Keratinocyte (primary cell): ENCODE data around the gene DGKH. TPM values are rescaled to one million over a fixed set of nuclear protein-coding genes. Genes with fewer than 3 reads are reported as not detected.

Experiments used
- DNase-seq: peaks from one replicate; pipeline ENCODE4 v3.0.0-alpha.2; 2011; ENCODE audit warnings: low read depth, missing footprints, low spot score
- FAIRE-seq: peaks from 2 replicates; lab custom pipeline; 2011; peaks lifted over from hg19 to GRCh38; lab: Jason Lieb, UNC
- H2AFZ ChIP-seq: 2 replicates; pipeline ENCODE4 v1.6.0; 2012; ENCODE audit warnings: low read length, control low read depth, inconsistent platforms; ENCODE audit not compliant: control insufficient read depth
- H3K27ac ChIP-seq: 2 replicates; pipeline ENCODE4 v1.5.1; 2011; ENCODE audit warnings: low read length; ENCODE audit not compliant: control insufficient read depth, insufficient read depth
- H3K27me3 ChIP-seq: 3 replicates; pipeline ENCODE4 v1.6.0; 2011; ENCODE audit warnings: low read length; ENCODE audit not compliant: control insufficient read depth, insufficient read depth; ENCODE audit errors: extremely low read depth
- H3K36me3 ChIP-seq, 2 experiments: 2 replicates in 1 of 2; 3 replicates in 1 of 2; pipeline ENCODE4 v1.5.1; 2011; ENCODE audit warnings: low read length in 2 of 2, mild to moderate bottlenecking in 1 of 2; ENCODE audit not compliant: control insufficient read depth in 2 of 2, insufficient read depth in 2 of 2; ENCODE audit errors: extremely low read depth in 1 of 2
- H3K4me1 ChIP-seq: 3 replicates; pipeline ENCODE4 v1.5.1; 2011; ENCODE audit warnings: low read length; ENCODE audit not compliant: control insufficient read depth, insufficient read depth; ENCODE audit errors: extremely low read depth
- H3K4me2 ChIP-seq: 3 replicates; pipeline ENCODE4 v1.6.0; 2011; ENCODE audit warnings: low read depth, low read length; ENCODE audit not compliant: control insufficient read depth, insufficient read depth; ENCODE audit errors: extremely low read depth
- H3K4me3 ChIP-seq, 3 experiments: fragments of 200-600 bp in 1 of 3; sonication (generic) in 1 of 3; 2 replicates in 2 of 3; 3 replicates in 1 of 3; pipeline ENCODE4 v1.5.1; 2011 to 2016; ENCODE audit warnings: low read length in 3 of 3, mild to moderate bottlenecking in 3 of 3, control low read depth in 2 of 3, inconsistent platforms in 1 of 3, low read depth in 1 of 3, mixed read lengths in 1 of 3, mixed run types in 1 of 3, moderate library complexity in 1 of 3; ENCODE audit not compliant: control insufficient read depth in 2 of 3, insufficient read depth in 2 of 3; ENCODE audit errors: extremely low read depth in 1 of 3
- H3K79me2 ChIP-seq: 2 replicates; pipeline ENCODE4 v1.6.0; 2012; ENCODE audit warnings: low read length; ENCODE audit not compliant: control insufficient read depth, insufficient read depth
- H3K9ac ChIP-seq: 3 replicates; pipeline ENCODE4 v1.6.0; 2011; ENCODE audit warnings: low read length; ENCODE audit not compliant: control insufficient read depth, insufficient read depth; ENCODE audit errors: extremely low read depth
- H3K9me1 ChIP-seq: 3 replicates; pipeline ENCODE4 v1.6.0; 2011; ENCODE audit warnings: low read length; ENCODE audit not compliant: control insufficient read depth, insufficient read depth; ENCODE audit errors: extremely low read depth
- H3K9me3 ChIP-seq: 2 replicates; pipeline ENCODE4 v1.5.1; 2012; ENCODE audit warnings: low read depth, low read length; ENCODE audit not compliant: control insufficient read depth
- H4K20me1 ChIP-seq: 3 replicates; pipeline ENCODE4 v1.6.0; 2011; ENCODE audit warnings: low read length; ENCODE audit not compliant: control insufficient read depth, insufficient read depth; ENCODE audit errors: extremely low read depth
- EZH2 ChIP-seq: IDR thresholded peaks from one replicate; pipeline ENCODE4 v1.6.1; 2012; ENCODE audit warnings: inconsistent platforms, mild to moderate bottlenecking, low read length, moderate library complexity
- dilution Hi-C: fragments of 300-500 bp; cut with MboI; formaldehyde crosslinking; loops from one replicate; pipeline ENCODE4 v1.7.0; 2020; ENCODE audit warnings: low sequenced_read_pairs; ENCODE audit not compliant: extremely low pct_ligation_motif_present
- polyA plus RNA-seq, 5 experiments: library from polyadenylated mRNA; depleted of rRNA in 3 of 5; stranded (reverse) in 3 of 5; stranded (forward) in 1 of 5; unstranded in 1 of 5; fragments of >200 nt; gene quantifications; 1 replicate in 1 of 5; 2 replicates in 3 of 5; 3 replicates in 1 of 5; pipeline versions ENCODE4 v1.2.1 to v1.2.3, GENCODE V29; 2011 to 2012; ENCODE audit warnings: missing spikeins in 2 of 5, low read depth in 1 of 5, low replicate concordance in 1 of 5
- TF ChIP-seq, protein P1 (sequence below), 3 experiments: IDR thresholded peaks in 1 of 3; conservative IDR thresholded peaks in 1 of 3; optimal IDR thresholded peaks in 1 of 3; 2 replicates in 2 of 3; 3 replicates in 1 of 3; pipeline versions ENCODE3 to v1.5.1; 2011; ENCODE audit warnings: low read length in 3 of 3, mild to moderate bottlenecking in 3 of 3, moderate library complexity in 2 of 3, control low read depth in 1 of 3, inconsistent platforms in 1 of 3; ENCODE audit not compliant: insufficient read depth in 2 of 3; ENCODE audit errors: extremely low read depth in 1 of 3

DGKH gene
- polyA plus RNA-seq, 1 donor (not counting 4 experiments of a cell fraction or from before 2014, with no cell fraction given), result 12.8 TPM

DNA sequence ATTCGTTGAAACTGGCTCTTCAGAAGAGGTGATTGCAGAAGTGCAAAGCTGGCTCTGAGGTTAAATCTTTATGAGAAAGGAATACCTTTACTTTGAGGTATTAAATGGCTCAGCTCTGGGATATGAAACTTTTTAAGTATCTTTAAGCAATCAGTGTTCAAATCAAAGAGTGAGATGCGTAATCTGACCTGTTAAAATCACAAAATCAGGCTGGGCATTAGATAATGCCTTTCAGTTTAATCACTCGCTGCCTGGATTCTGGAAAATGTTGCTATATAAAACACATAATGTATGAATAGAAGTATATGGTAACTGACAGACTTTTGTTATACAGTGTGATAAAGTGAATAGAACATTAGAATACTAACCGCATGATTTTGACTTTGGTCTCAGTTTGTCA lies 2.0 kb upstream of the DGKH start:
- dilution Hi-C loops, result no loop called here
- no peak for DNase-seq
- Histone ChIP-seq H3K27ac (no peak overlapping the region), H4K20me1 (no peaks in the 10 kb centered on the region), H3K4me3 (peak overlapping the region in 2 of 3 experiments; percentile 73 to 91), H3K79me2 (peaks cover 78% of the 10 kb centered on the region), H3K9me3 (no peaks in the 10 kb centered on the region), H3K27me3 (no peaks in the 10 kb centered on the region), H3K9ac (no peak overlapping the region), H3K9me1 (no peaks in the 10 kb centered on the region), H3K36me3 (peaks cover 2 to 3% of the 10 kb centered on the region in 2 experiments), H3K4me1 (peaks cover 30% of the 10 kb centered on the region), H3K4me2 (peak overlapping the region; percentile 88), H2AFZ (no peak overlapping the region)
- TF ChIP-seq EZH2, result no peak
- TF ChIP-seq, protein P1, sequence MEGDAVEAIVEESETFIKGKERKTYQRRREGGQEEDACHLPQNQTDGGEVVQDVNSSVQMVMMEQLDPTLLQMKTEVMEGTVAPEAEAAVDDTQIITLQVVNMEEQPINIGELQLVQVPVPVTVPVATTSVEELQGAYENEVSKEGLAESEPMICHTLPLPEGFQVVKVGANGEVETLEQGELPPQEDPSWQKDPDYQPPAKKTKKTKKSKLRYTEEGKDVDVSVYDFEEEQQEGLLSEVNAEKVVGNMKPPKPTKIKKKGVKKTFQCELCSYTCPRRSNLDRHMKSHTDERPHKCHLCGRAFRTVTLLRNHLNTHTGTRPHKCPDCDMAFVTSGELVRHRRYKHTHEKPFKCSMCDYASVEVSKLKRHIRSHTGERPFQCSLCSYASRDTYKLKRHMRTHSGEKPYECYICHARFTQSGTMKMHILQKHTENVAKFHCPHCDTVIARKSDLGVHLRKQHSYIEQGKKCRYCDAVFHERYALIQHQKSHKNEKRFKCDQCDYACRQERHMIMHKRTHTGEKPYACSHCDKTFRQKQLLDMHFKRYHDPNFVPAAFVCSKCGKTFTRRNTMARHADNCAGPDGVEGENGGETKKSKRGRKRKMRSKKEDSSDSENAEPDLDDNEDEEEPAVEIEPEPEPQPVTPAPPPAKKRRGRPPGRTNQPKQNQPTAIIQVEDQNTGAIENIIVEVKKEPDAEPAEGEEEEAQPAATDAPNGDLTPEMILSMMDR (optimal IDR thresholded peaks at IDR 0.05 in 1 of 3, IDR thresholded peaks at IDR 0.05 in 1 of 3, conservative IDR thresholded peaks at IDR 0.05 in 1 of 3; ENCODE audit: extremely low read depth in 1 of 3, insufficient read depth in 2 of 3, low read length in 3 of 3), result no peak
- no peak for FAIRE-seq

GRCh38 chr13:42047561-42048341 lies 697 bp upstream of the DGKH start:
- peak; percentile 86 for FAIRE-seq
- no peaks in the 10 kb centered on the region for H3K9me1 ChIP-seq
- H3K4me3 ChIP-seq, result peak overlapping the region; percentile 73 to 91 (median 87)
- H3K9me3 ChIP-seq, result no peaks in the 10 kb centered on the region
- H3K27me3 ChIP-seq, result no peaks in the 10 kb centered on the region
- H3K4me1 ChIP-seq, result peaks cover 20% of the 10 kb centered on the region
- H3K9ac ChIP-seq, result peak overlapping the region; percentile 81
- no peak for DNase-seq
- peaks cover 77% of the 10 kb centered on the region for H3K79me2 ChIP-seq
- TF ChIP-seq EZH2, result no peak
- TF ChIP-seq, protein P1 (optimal IDR thresholded peaks at IDR 0.05 in 1 of 3, IDR thresholded peaks at IDR 0.05 in 1 of 3, conservative IDR thresholded peaks at IDR 0.05 in 1 of 3; ENCODE audit: extremely low read depth in 1 of 3, insufficient read depth in 2 of 3, low read length in 3 of 3), result no peak
- peak overlapping the region; percentile 77 for H2AFZ ChIP-seq
- dilution Hi-C loops, result no loop called here
- H3K36me3 ChIP-seq, result peaks cover 2 to 3% of the 10 kb centered on the region in 2 experiments
- no peaks in the 10 kb centered on the region for H4K20me1 ChIP-seq
- peak overlapping the region; percentile 77 for H3K27ac ChIP-seq
- H3K4me2 ChIP-seq, result peak overlapping the region; percentile 88
